Activated naive CD8-positive, alpha-beta T cell treated with anti-CD3 and anti-CD28 coated beads, Interleukin-2, amount 10 ng/mL, durations not matched to agents 7 days and 5 days (primary cell): Measurements from ENCODE around the gene CXCL16. TPM values are rescaled to one million over a fixed set of nuclear protein-coding genes. Genes with fewer than 3 reads are reported as not detected.

ENCODE experiments used
- ATAC-seq: fragments of 150-1000 bp; cut with Tn5 transposase; one replicate; pipeline ENCODE4 v1.10.0; 2021; ENCODE audit warnings: low read depth, moderate library complexity
- POLR2A ChIA-PET: fragments of 350-600 bp; sonication (Branson Sonifier 250); formaldehyde crosslinking; loops from one replicate; lab custom pipeline; 2021; ENCODE audit warnings: antibody characterized with exemption; lab: Charles Lee
- DNase-seq: peaks from one replicate; pipeline ENCODE4 v3.0.0; 2021
- H3K27ac Mint-ChIP-seq: one replicate; pipeline ENCODE4 v1.8.0; 2022; ENCODE audit warnings: mild to moderate bottlenecking, mixed read lengths
- H3K27me3 Mint-ChIP-seq: one replicate; pipeline ENCODE4 v1.8.0; 2022; ENCODE audit warnings: mild to moderate bottlenecking, moderate library complexity, mixed read lengths
- H3K36me3 Mint-ChIP-seq: one replicate; pipeline ENCODE4 v1.8.0; 2021; ENCODE audit warnings: mild to moderate bottlenecking, mixed read lengths
- H3K4me1 Mint-ChIP-seq: one replicate; pipeline ENCODE4 v1.8.0; 2021; ENCODE audit warnings: mixed read lengths
- H3K4me3 Mint-ChIP-seq: one replicate; pipeline ENCODE4 v1.8.0; 2022; ENCODE audit warnings: mild to moderate bottlenecking, moderate library complexity, mixed read lengths
- H3K9me3 Mint-ChIP-seq: one replicate; pipeline ENCODE4 v1.8.0; 2021; ENCODE audit warnings: mixed read lengths
- total RNA-seq, 2 experiments: library from RNA; stranded (reverse); gene quantifications; one replicate each; pipeline ENCODE4 v1.2.3, GENCODE V29; 2021

Gene CXCL16
- total RNA-seq, 2 experiments from 2014 or later = 2.7 to 3.0 TPM

DNA sequence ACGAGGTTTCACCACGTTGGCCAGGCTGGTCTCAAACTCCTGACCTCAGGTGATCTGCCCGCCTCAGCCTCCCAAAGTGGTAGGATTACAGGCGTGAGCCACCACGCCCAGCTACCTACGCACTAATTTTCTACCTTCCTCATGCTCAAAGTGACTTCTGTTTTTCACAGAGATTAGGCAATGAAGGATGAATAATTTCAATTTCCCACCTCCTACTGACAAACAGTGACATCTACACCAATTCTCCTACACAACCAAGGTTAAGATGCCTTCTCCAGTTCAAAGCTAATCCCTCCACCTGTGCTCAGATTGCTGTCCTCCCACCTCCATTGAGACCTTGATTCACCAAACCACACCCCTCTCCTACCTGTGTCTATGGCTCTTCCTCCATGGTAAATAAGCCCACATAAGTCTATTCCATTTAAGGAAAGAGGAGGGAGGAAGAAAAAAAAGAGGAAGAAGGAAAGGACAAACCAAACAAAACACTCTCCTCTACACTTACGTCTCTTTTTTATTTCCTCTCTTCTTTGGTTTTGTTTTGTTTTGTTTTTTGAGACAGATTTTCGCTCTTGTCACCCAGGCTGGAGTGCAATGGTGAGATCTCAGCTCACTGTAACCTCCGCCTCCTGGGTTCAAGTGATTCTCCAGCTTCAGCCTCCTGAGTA is 13.9 kb downstream of the CXCL16 start:
- Mint-ChIP-seq H3K4me1 (peaks cover 18% of the 10 kb centered on the region), H3K9me3 (no peaks in the 10 kb centered on the region), H3K27me3 (peaks cover 3% of the 10 kb centered on the region), H3K36me3 (peaks cover 20% of the 10 kb centered on the region), H3K4me3 (no peak overlapping the region), H3K27ac (no peak overlapping the region)
- POLR2A ChIA-PET = no interaction called here
- ATAC-seq = no peak
- DNase-seq = no peak

DNA sequence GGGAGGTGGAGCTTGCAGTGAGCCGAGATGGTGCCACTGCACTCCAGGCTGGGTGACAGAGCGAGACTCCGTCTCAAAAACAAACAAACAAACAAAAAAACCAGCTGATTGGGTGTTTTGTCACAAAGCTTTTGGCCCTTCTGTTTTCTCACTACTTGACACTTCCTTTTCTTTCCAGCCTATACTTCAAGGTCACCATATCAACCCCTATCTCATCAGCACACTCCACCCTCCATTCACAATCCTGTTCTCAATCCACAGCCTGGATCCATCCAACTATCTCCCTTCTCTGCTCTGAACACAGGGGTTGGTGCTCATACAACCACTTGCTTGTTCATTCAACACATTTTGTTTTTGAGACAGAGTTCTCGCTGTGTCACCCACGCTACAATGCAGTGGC is 15.1 kb downstream of the CXCL16 start:
- H3K27me3 Mint-ChIP-seq = peaks cover 3% of the 10 kb centered on the region
- H3K4me1 Mint-ChIP-seq = peaks cover 15% of the 10 kb centered on the region
- H3K9me3 Mint-ChIP-seq = no peaks in the 10 kb centered on the region
- ATAC-seq (no peak), DNase-seq (no peak)
- H3K4me3 Mint-ChIP-seq = no peak overlapping the region
- peaks cover 21% of the 10 kb centered on the region for H3K36me3 Mint-ChIP-seq
- POLR2A ChIA-PET = interaction anchor here (0.6 to 1.5 kb wide), 4 partner anchors 10 to 385 kb away, joined by 3 to 6 read pairs (median 3); no protein-coding TSS in a partner anchor
- H3K27ac Mint-ChIP-seq = peak overlapping the region; percentile 40

DNA sequence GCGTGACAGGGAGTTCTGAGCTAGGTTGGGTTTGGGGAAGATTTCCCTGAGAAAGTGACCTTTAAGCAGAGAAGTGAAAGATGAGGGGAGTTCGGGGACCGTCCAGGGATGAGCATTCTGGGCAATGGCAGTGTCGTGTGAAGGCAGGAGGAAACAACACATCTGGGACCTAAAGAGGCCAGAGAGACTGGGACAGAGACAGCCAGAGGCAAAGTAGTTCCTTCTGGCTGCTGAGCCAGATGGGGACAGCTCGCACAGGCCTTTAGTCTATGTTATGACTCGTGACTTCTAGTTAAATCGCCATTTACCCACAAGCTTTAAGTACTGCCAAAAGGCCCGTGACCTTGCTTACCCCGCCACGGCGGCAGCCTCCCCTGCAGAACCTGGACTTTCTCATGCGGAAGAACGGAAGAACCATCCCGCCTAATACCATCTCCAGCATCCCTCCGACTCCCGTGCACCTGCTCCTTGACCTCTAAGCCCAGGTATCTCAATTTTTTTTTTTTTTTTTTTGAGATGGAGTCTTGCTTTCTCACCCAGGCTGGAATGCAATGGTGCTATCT is 17.0 kb downstream of the CXCL16 start:
- peaks cover 32% of the 10 kb centered on the region for H3K36me3 Mint-ChIP-seq
- H3K9me3 Mint-ChIP-seq = no peaks in the 10 kb centered on the region
- no peak overlapping the region for H3K27ac Mint-ChIP-seq

DNA sequence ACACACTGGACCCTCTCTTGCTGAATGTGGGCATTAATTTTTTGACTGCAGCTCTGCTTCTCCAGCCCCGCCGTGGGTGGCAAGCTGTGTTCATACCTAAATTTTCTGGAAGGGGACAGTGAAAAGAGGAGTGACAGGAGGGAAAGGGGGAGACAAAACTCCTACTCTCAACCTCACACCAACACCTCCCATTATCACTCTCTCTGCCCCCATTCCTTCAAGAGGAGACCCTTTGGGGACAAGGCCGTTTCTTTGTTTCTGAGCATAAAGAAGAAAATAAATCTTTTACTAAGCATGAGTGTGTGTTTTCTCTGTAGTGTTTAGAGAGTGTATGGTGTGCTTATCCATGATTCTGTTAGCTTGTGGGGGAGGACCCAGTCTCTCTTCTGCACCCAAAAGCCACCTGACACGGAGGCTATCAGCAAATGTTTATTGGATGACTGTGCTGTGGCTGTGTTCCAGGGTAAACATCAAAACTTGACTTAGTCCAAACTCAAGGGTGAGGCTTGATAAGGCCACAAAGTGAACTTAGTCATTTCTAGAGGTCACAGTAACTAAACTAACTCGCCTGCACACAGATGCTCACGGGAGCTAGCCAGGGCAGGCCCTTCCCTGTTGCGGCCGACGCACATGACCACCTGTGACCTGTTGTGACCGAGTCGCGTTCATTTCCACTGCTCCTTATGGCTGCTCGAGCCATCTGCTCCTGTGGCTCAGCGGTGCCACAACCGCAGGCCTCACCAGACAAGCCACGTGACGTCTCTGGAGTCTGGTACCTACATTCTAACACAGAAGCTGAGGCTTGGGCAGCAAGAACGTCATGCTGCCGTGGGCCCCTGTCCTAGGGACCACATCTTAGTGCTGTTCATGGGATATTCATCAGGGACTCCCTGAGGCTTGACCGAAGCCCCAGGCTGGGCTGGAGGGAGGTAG is 18.3 kb downstream of the CXCL16 start:
- peaks cover 22% of the 10 kb centered on the region for H3K4me1 Mint-ChIP-seq
- peaks cover 3% of the 10 kb centered on the region for H3K27me3 Mint-ChIP-seq
- no peaks in the 10 kb centered on the region for H3K9me3 Mint-ChIP-seq
- ATAC-seq (peak; percentile 27), DNase-seq (peak; percentile 32)
- H3K4me3 Mint-ChIP-seq = no peak overlapping the region
- POLR2A ChIA-PET = interaction anchor here (0.7 to 2.4 kb wide), 3 partner anchors 9 to 231 kb away, joined by 3 to 8 read pairs (median 5); partner anchors contain the start of gene ARRB2
- peaks cover 36% of the 10 kb centered on the region for H3K36me3 Mint-ChIP-seq
- H3K27ac Mint-ChIP-seq = peak overlapping the region; percentile 28

More for the DNA sequence above, 17.0 kb downstream of the CXCL16 start:
- Mint-ChIP-seq H3K4me1 (peaks cover 12% of the 10 kb centered on the region), H3K4me3 (no peak overlapping the region), H3K27me3 (peaks cover 3% of the 10 kb centered on the region)
- DNase-seq = no peak
- ATAC-seq = no peak
- POLR2A ChIA-PET = interaction anchor here (1.2 to 2.4 kb wide), 2 partner anchors 8 to 12 kb away, joined by 5 to 8 read pairs; partner anchors contain the start of gene ARRB2

DNA sequence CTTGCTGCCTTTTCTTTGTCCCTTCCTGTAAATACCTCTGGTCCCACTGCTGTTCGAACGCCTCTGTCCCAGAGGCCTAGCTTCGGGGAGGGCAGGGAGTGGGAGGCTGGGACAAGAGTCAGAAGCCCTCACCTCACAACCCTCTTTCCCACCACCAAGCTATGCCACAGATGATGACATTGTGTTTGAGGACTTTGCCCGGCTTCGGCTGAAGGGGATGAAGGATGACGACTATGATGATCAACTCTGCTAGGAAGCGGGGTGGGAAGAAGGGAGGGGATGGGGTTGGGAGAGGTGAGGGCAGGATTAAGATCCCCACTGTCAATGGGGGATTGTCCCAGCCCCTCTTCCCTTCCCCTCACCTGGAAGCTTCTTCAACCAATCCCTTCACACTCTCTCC is 18.9 kb downstream of the CXCL16 start:
- POLR2A ChIA-PET = interaction anchor here (2.4 kb wide), 1 partner anchor 10 kb away, joined by 8 read pairs; the partner anchor contains the start of gene ARRB2
- Mint-ChIP-seq H3K27ac (no peak overlapping the region), H3K9me3 (no peaks in the 10 kb centered on the region), H3K36me3 (peaks cover 39% of the 10 kb centered on the region), H3K4me3 (no peak overlapping the region), H3K27me3 (peaks cover 3% of the 10 kb centered on the region), H3K4me1 (peaks cover 24% of the 10 kb centered on the region)
- ATAC-seq (no peak), DNase-seq (no peak)

DNA sequence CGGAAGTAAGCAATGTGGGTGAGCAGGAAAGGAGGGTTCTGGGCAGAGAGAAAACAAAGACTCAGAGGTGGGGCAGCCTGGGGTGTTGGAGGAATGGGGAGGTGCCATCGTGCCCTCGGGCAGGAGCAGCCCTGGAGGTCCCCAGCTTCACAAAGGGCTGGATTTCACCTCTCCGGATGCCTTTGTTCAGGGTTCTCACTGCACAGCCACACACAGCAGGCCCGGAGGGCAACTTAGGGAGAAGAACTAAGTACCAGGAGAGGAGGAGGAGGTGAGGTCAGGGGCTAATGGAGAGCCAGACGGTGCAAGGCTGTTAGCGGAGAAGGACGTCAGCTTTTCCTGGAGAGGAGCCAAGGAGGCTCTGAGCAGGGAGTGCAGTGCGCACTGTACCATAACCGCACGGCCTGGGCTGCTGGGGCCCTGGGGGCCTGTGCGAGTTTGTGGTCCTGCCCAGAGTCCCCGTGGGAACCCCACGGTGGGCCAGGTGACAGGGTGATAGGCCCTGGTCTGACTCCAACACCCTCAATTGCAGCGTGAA is 20.0 kb downstream of the CXCL16 start:
- DNase-seq (no peak), ATAC-seq (no peak)
- peaks cover 44% of the 10 kb centered on the region for H3K36me3 Mint-ChIP-seq
- peak overlapping the region; percentile 62 for H3K27ac Mint-ChIP-seq
- no peak overlapping the region for H3K4me3 Mint-ChIP-seq
- POLR2A ChIA-PET = interaction anchor here (1.5 kb wide), 1 partner anchor 10 kb away, joined by 6 read pairs; no protein-coding TSS in a partner anchor
- no peaks in the 10 kb centered on the region for H3K9me3 Mint-ChIP-seq
- H3K4me1 Mint-ChIP-seq = peaks cover 32% of the 10 kb centered on the region
- H3K27me3 Mint-ChIP-seq = peaks cover under 1% of the 10 kb centered on the region

DNA sequence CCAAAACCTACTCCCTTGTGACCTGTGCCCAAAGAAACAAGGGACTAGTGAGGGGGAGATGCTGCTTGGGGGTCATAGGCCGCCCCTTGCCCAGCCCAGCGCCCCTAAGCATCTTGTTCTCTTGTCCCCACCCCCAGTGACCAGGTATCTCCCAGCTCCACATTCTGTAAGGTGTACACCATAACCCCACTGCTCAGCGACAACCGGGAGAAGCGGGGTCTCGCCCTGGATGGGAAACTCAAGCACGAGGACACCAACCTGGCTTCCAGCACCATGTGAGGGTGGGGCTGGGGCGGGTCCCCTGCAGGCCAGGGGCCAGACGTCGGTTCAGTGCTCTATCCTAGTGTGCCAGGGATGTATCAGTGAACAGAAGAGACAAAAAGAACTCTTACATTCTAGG is 20.6 kb downstream of the CXCL16 start:
- Mint-ChIP-seq H3K4me1 (peaks cover 33% of the 10 kb centered on the region), H3K27me3 (no peaks in the 10 kb centered on the region), H3K4me3 (no peak overlapping the region), H3K36me3 (peaks cover 43% of the 10 kb centered on the region), H3K9me3 (no peaks in the 10 kb centered on the region), H3K27ac (peak overlapping the region; percentile 62)
- POLR2A ChIA-PET = interaction anchor here (0.7 to 1.5 kb wide), 2 partner anchors 11 to 990 kb away, joined by 4 to 6 read pairs; no protein-coding TSS in a partner anchor
- no peak for ATAC-seq
- DNase-seq = no peak

DNA sequence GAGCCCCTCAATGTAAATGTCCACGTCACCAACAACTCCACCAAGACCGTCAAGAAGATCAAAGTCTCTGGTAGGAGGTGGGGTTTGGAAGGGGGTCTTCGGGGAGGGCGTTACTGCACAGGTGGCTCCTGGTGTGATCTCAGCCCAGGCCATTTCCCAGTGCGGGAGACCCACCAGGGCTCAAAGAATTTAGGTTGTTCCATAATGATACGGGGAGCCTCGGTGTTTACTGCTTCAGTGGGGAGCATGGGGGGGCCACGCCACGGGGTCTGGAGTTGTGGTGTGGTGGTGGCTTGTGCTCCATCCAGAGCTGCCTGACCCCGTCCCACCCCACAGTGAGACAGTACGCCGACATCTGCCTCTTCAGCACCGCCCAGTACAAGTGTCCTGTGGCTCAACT is 21.5 kb downstream of the CXCL16 start:
- POLR2A ChIA-PET = interaction anchor here (0.5 to 0.7 kb wide), 2 partner anchors 10 to 990 kb away, joined by 3 to 4 read pairs; no protein-coding TSS in a partner anchor
- Mint-ChIP-seq H3K27ac (no peak overlapping the region), H3K27me3 (no peaks in the 10 kb centered on the region), H3K4me1 (peaks cover 39% of the 10 kb centered on the region), H3K9me3 (no peaks in the 10 kb centered on the region), H3K36me3 (peaks cover 43% of the 10 kb centered on the region), H3K4me3 (peak overlapping the region; percentile 16)
- ATAC-seq = no peak
- DNase-seq = no peak

DNA sequence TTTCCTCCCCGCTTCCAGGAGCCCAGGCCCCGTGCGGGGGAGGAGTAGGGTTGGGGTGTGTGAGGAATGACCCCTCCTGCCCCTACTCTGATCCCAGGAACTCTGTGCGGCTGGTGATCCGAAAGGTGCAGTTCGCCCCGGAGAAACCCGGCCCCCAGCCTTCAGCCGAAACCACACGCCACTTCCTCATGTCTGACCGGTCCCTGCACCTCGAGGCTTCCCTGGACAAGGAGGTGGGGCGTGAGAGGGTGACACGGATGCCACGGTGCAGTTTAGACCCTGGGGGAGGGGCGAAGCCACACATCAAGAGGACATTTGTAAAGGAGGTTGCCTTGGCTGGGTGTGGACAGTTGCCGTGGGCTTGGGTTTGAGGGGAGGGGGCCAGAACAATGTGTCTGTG is 21.9 kb downstream of the CXCL16 start:
- Mint-ChIP-seq H3K9me3 (no peaks in the 10 kb centered on the region), H3K27ac (peak overlapping the region; percentile 73), H3K4me1 (peaks cover 40% of the 10 kb centered on the region), H3K27me3 (no peaks in the 10 kb centered on the region), H3K36me3 (peaks cover 40% of the 10 kb centered on the region), H3K4me3 (peak overlapping the region; percentile 71)
- ATAC-seq = no peak
- POLR2A ChIA-PET = no interaction called here
- DNase-seq = no peak

DNA sequence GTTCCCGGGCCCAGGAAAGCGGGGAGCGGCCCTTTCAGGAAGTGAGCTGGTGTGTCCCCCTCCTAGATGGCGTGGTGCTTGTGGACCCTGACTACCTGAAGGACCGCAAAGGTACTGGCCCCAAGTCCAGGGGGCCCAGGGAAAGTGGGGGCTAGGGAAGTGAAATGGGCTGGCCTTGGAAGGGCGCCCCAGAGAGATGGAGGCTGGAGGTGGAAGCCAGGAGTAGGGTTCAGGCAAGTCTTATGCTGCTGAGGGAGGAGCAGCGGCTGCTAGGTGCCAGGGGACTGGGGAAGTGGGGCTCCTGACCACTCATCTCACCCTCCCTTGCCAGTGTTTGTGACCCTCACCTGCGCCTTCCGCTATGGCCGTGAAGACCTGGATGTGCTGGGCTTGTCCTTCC is 23.6 kb downstream of the CXCL16 start:
- ATAC-seq = no peak
- POLR2A ChIA-PET = interaction anchor here (1.3 kb wide), 1 partner anchor 13 kb away, joined by 3 read pairs; no protein-coding TSS in a partner anchor
- no peaks in the 10 kb centered on the region for H3K27me3 Mint-ChIP-seq
- H3K36me3 Mint-ChIP-seq = peaks cover 34% of the 10 kb centered on the region
- H3K27ac Mint-ChIP-seq = peak overlapping the region; percentile 95
- peaks cover 56% of the 10 kb centered on the region for H3K4me1 Mint-ChIP-seq
- peak overlapping the region; percentile 86 for H3K4me3 Mint-ChIP-seq
- no peaks in the 10 kb centered on the region for H3K9me3 Mint-ChIP-seq
- DNase-seq = no peak

DNA sequence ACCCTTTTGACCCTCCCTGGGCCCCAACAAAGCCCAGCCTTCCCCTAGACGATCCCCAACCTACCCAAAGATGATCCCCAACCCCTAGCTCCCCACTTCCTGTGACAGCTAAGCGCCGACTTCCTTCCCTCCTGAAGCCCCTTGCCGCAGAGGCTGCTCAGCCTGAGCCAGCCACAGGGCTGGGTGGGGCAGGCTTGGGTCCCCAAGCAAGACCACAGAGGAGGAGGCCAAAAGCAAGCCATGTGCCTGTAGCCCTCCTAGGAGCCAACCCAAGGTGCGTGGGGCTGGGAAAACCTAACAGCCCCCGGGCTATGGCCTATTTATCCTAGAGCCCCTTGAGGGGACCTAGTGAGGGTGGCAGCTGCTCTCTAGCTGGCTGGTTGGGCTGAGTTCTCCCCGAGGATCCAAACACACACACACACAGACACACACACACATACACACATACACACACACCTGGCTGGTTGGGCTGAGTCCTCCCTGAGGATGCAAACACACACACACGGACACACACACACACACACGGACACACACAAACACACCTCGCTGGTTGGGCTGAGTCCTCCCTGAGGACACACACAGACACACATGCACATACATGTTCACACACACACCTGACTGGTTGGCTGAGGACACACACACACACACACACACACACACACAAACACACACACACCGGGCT is 24.5 kb downstream of the CXCL16 start:
- no peaks in the 10 kb centered on the region for H3K9me3 Mint-ChIP-seq
- peak overlapping the region; percentile 86 for H3K4me3 Mint-ChIP-seq
- peaks cover 33% of the 10 kb centered on the region for H3K36me3 Mint-ChIP-seq
- DNase-seq (peak; percentile 74), ATAC-seq (peak; percentile 22)
- H3K27ac Mint-ChIP-seq = peak overlapping the region; percentile 95
- H3K27me3 Mint-ChIP-seq = no peaks in the 10 kb centered on the region
- peaks cover 55% of the 10 kb centered on the region for H3K4me1 Mint-ChIP-seq
- POLR2A ChIA-PET = interaction anchor here (0.9 to 2.0 kb wide), 7 partner anchors 9 to 75 kb away, joined by 3 to 7 read pairs (median 5); partner anchors contain the start of genes PELP1 and ZMYND15
